IPS DF 6.9 (cell line): ENCODE measurements around the gene SLC5A8.

Experiments used
- DNase-seq: peaks from one replicate; pipeline ENCODE4 v3.0.0-alpha.2; 2013; ENCODE audit warnings: low read depth, low spot score
- H3K27ac ChIP-seq: one replicate; pipeline ENCODE4 v1.5.1; 2013; ENCODE audit warnings: low read length, control low read depth
- H3K27me3 ChIP-seq: 2 replicates; pipeline ENCODE4 v1.6.1; 2013; ENCODE audit warnings: mild to moderate bottlenecking, low read length; ENCODE audit not compliant: control insufficient read depth, insufficient read depth
- H3K36me3 ChIP-seq: 2 replicates; pipeline ENCODE4 v1.6.1; 2013; ENCODE audit warnings: low read length; ENCODE audit not compliant: control insufficient read depth, insufficient read depth
- H3K4me1 ChIP-seq: 2 replicates; pipeline ENCODE4 v1.6.1; 2013; ENCODE audit warnings: low read length; ENCODE audit not compliant: control insufficient read depth, insufficient read depth
- H3K4me3 ChIP-seq: 2 replicates; pipeline ENCODE4 v1.5.1; 2013; ENCODE audit warnings: mild to moderate bottlenecking, low read length
- H3K9me3 ChIP-seq: 2 replicates; pipeline ENCODE4 v1.6.1; 2013; ENCODE audit warnings: low read length, inconsistent platforms; ENCODE audit not compliant: control insufficient read depth, insufficient read depth
- WGBS: extraction: QIAGEN DNeasy Blood & Tissue Kit; methylation state at CpG from one replicate; pipeline ENCODE4 v1.1.7; 2013; ENCODE audit warnings: mixed read lengths, missing lambda C conversion rate; ENCODE audit not compliant: insufficient read length, insufficient coverage; 5-methylcytosine and 5-hydroxymethylcytosine counted together

The SLC5A8 gene

GRCh38 chr12:101111441-101111840 lies 98.6 kb downstream of the SLC5A8 start:
- no peaks in the 10 kb centered on the region for H3K36me3 ChIP-seq
- no peak overlapping the region for H3K27ac ChIP-seq
- no peak overlapping the region for H3K4me3 ChIP-seq
- H3K4me1 ChIP-seq, result no peaks in the 10 kb centered on the region
- no peaks in the 10 kb centered on the region for H3K9me3 ChIP-seq
- no peak for DNase-seq
- WGBS, result no CpG with 5 or more reads among the region's 2 CpGs
- no peaks in the 10 kb centered on the region for H3K27me3 ChIP-seq

GRCh38 chr12:101110866-101111265 lies 99.2 kb downstream of the SLC5A8 start:
- no peak overlapping the region for H3K27ac ChIP-seq
- H3K4me1 ChIP-seq, result no peaks in the 10 kb centered on the region
- H3K4me3 ChIP-seq, result no peak overlapping the region
- H3K9me3 ChIP-seq, result no peaks in the 10 kb centered on the region
- WGBS, result no CpG with 5 or more reads among the region's 3 CpGs
- no peaks in the 10 kb centered on the region for H3K36me3 ChIP-seq
- no peaks in the 10 kb centered on the region for H3K27me3 ChIP-seq
- no peak for DNase-seq

DNA sequence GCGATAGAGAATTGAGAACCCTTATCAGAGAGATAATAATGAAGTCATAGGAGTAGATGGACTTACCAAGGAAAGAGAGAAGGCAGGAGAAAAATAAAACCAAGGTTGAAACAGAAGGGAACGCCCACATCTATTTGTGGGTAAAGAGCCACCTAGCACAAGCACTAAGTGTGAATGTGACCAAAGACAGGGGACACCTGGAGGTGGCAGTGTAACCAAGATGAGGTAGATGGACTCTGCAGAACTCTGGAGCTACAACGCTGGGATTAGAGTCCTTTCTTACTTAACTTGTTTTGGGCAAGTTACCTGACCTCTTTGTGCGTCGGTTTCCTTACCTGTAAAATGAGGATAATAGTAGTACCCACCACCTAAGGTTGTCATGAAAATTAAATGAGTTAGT lies 101.9 kb downstream of the SLC5A8 start:
- Histone ChIP-seq H3K4me1 (no peaks in the 10 kb centered on the region), H3K27me3 (no peaks in the 10 kb centered on the region)
- WGBS, result no CpG with 5 or more reads among the region's 5 CpGs

GRCh38 chr12:101107032-101107763 lies 102.8 kb downstream of the SLC5A8 start:
- no CpG with 5 or more reads among the region's 4 CpGs for WGBS
- DNase-seq, result no peak
- H3K4me1 ChIP-seq, result no peaks in the 10 kb centered on the region

More for the DNA sequence above, 101.9 kb downstream of the SLC5A8 start:
- H3K36me3 ChIP-seq, result no peaks in the 10 kb centered on the region
- DNase-seq, result no peak
- H3K27ac ChIP-seq, result no peak overlapping the region
- no peak overlapping the region for H3K4me3 ChIP-seq
- H3K9me3 ChIP-seq, result no peaks in the 10 kb centered on the region

More at GRCh38 chr12:101107032-101107763, 102.8 kb downstream of the SLC5A8 start:
- Histone ChIP-seq H3K4me3 (no peak overlapping the region), H3K27me3 (no peaks in the 10 kb centered on the region), H3K9me3 (no peaks in the 10 kb centered on the region), H3K36me3 (no peaks in the 10 kb centered on the region), H3K27ac (no peak overlapping the region)
